ENCODE data around the gene ZAP70.
A peak's percentile ranks its signal among the peaks of the same experiment; 100 is the strongest.
"Not testable (repeated sequence)": the region's sequence is repeated elsewhere in the genome, so short reads cannot be mapped to it uniquely, and the experiment has no call there.

ZAP70 gene

DNA sequence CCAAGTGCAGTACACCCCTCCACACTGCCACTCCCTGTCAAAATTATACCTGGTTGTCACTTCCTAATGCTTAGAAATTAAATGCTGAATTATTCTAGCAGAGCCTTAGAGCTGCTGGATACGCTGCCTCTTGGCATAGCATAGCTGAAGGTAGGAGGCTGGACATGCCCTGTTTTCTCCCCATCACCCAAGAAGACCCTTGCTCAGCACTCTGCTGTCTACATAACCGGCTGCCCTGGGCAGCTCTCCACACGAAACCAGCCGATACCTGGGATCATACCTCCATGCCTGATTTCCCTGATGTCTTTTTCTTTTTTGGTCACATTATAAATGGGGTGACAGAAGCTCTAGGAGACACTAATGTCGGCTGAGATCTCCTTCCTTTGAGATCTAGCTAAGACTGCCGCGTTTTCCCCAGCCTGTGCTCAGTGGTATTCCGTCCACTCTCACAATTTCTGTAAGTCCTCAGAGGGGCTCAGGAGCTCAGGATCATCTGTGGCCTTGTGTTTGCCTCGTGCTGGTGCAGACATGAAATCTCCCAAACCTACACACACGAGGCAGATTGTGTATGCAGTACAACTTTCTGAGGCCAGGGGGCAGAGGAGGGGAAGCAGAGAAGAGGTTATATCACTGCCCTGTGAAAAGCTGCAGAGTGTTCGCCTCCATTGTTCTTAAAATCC, 13.5 kb upstream of the ZAP70 start:
- peak; percentile 79 for DNase-seq

GRCh38 chr2:97701186-97701585, 12.2 kb upstream of the ZAP70 start:
- no peak for DNase-seq

DNA sequence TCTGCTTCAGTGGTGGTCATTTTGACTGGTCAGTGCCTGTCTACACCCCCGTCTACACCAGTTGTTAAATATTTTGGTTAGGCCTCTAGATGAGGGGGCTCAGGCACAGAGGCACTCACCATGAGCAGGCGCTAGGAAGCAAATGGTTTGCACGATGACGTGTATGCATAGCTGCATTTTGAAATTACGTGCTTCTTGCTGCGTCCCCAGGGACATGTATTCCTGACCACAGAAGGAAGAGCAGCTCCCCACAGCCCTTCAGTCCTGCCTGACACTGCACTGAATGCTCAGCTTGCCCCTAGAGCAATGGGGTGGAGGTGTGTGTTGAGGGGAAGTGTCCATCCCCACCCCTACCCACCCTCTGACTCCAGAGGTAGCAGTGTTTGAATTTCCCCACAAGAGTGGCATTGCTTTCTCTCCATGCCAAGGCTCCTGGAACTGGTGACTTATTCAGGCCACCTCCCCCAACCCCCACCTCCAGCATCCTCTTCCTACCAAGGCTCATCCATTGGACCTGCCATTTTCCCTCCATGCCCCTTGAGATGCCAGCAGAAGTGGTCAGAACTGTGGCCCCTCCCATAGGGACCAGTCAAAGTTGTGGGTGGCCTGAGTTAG, 11.4 kb upstream of the ZAP70 start:
- DNase-seq, result no peak

DNA sequence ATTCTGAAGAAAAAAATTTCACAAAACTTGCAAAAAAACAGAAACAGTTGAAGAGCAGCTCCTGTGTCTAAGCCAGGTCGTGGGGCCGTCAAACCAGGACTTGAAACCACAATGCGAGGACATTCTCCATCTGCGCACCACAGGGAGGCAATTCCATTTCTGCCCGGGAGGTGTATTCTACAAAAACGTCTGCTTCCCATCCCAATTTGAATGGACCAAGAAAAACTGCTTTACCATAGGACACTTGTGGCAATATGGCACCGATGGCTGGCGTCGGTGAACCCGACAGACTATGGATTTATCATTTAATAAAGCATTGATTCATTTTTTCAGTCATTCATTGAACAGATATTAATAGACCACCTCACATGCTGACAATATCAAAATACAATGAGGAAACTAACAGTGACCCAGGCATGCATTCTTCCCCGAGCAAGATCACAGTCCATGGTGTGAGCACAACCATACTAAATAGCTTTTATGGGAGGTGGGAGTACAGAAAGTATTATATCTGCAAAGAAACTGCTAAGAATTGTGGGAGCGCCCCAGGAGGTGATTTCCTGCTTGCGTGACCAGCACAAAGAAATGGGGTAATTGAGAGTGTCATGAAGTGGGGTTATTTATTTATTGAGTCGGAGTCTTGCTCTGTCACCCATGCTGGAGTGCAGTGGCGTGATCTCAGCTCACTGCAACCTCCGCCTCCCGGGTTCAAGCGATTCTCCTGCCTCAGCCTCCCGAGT, 10.5 kb upstream of the ZAP70 start:
- no peak for DNase-seq

DNA sequence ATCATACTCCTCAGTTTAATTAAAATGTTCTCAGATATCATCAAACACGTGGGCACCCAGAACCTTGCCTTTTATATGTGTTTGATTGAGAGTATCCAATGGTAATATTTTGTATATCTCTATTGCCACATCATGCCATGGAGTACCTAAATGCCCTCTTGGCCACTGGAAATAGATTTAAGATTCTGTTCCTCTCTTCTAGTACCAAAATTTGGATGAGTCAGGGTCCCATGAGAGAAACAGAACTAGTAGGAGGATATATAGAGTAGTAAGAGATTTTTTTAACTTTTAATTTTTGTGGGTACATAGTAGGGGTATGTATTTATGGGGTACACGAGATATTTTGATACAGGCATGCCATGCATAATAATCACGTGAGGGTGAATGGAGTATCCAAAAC, 9.6 kb upstream of the ZAP70 start:
- no peak for DNase-seq

- DNase-seq, result no peak
Measured at GRCh38 chr2:97704989-97705388, 8.4 kb upstream of the ZAP70 start.

GRCh38 chr2:97706112-97706511, 7.3 kb upstream of the ZAP70 start:
- no peak for DNase-seq

GRCh38 chr2:97706708-97707345, 6.5 kb upstream of the ZAP70 start:
- no peak for DNase-seq

DNA sequence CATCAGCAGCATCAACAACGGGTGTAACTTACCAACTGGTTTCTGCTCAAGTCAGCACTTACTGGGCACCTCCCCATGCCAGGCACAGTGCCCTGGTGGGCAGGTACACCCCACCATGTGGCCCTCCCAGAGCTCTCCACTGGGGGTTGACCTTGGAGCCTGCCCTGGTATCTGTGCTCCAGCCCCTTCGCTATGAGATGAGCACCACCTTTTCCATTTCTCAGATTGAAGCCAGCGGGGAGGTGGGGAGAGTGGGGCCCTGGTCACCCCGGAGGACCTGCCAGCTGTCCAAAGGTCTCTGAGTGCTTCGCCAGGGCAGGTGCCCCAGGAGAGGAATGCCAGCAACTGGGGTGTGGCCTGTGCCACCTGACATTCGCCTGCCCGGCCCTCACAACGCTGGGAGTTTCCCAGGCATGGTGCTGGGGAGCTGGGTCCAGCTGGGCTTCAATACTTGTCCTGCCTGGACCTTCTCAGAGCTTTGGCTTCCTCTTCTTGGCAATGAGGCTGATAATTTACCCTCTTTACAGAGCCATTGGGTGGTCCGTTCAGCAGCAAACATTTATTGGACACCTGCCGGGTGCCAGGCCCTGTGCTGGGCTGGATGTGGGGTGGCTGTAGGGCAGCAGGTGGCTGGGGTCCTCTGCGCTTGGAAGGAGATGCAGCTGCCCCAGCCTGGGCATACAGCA, 5.9 kb upstream of the ZAP70 start:
- no peak for DNase-seq

DNA sequence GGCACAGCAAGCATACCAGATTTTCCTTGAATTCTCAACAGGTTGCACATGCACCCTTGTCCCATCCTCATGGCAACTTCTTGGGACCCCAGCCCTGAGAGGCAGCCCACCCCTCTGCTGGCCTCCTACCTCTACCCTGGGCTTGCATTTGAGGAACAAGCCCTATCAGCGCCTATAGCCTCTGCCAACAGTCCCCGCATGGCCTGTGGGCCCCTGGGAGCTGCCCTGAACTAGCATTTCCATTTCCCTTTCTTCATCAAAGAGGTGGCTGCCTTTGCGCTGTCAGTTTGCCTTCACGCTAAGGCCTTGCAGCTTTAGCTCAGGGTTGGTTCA, 5.4 kb upstream of the ZAP70 start:
- no peak for DNase-seq

- DNase-seq, result no peak
Measured at GRCh38 chr2:97708608-97709007, 4.8 kb upstream of the ZAP70 start.

DNA sequence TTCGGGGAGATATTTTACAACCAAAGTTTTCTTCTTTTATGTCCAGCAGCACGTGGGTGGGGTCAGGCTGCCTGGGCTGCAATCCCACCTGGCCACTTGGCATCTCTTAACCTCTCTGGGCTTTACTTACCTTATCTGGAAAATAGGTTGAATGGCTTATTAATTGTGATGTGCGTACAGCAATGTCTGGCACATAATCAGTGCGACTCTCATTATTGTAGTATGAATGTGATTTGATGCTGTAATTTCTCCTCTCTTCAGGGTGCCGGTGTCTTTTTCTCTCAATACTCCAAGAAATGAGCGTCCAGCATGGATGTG, 2.0 kb upstream of the ZAP70 start:
- no peak for DNase-seq

- not testable (repeated sequence) for DNase-seq
Measured at GRCh38 chr2:97712175-97712574, 1.2 kb upstream of the ZAP70 start.

GRCh38 chr2:97712693-97713295, 582 bp upstream of the ZAP70 start:
- DNase-seq, result peak; percentile 62

GRCh38 chr2:97714084-97714949, 941 bp downstream of the ZAP70 start:
- peak; percentile 56 for DNase-seq

- DNase-seq, result no peak
Measured at GRCh38 chr2:97714950-97715652, 1.7 kb downstream of the ZAP70 start.

DNA sequence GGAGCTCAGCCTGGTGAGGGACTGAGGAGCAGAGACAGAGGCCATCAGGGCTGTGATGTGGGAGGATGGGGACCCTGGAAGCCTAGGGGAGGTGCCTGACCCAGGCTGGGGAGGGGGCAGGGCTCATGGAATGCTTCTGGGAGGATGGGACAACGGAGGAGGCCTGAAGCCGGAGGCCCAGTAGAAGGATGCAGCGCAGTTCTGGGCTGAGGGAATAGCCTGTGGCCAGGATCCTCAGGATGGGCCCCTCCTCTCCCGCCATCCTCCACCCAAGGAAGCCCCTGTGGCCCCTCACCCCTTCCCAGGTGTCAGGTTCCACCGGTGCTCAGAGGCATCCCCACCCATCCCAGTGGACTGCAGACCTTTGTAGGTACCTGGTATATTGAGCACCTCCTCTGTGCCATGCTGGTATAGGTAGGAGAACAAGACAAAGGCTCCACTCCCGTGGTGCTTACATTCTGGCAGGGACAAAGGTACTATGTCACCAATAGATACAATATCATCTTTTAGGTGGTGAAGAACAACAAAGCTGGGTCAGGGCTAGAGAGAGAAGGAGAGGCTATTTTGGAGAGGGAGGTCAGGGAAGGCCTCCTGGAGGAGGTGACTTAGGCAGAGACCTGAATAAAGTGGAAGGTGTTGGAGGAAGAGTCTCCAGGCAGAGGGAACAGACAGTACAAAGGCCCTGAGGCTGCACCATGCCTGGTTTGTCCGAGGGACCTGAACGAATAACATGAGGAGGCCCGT, 2.7 kb downstream of the ZAP70 start:
- DNase-seq, result no peak

DNA sequence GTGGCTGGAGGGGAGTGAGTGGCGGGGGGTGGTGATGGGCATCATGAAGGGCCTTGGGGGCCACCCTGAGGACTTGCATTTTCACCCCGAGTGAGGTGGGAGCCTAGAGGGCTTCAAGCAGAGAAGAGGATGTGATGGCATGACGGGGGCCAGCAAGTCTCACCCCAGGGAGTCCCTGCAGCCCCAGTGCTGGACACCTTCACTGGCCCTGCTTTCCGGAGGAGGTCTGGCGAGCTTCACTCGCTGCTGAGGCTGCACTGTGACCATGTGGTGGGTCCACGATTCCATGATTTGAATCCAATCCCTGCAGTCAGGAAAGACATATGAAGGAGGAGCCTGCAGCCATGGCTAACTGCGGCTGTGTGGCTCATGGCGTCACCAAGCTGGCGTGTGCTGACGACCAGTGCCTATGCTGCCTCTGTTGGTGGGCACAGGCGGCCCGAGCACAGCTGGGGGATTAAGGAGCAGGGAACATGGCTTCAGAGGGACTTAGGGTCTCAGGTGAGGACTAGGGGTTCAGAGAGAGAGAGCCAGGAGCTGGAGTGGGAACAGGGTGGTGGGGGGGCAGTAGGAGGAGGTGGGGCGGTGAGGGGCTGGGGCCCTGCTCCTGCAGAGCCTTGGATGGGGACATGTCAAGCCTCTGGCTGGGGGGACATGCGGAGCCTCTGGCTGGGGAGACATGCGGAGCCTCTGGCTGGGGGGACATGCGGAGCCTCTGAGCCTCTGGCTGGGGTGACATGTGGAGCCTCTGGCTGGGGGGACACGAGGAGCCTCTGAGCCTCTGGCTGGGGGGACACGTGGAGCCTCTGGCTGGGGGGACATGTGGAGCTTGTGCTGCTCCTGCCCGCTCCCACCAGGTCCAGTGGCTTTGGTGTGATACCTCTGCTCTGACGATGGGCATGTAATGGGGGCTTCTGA, 3.6 kb downstream of the ZAP70 start:
- no peak for DNase-seq

GRCh38 chr2:97717613-97717995, 4.2 kb downstream of the ZAP70 start:
- DNase-seq, result no peak

All from activated CD4-positive, alpha-beta T cell treated with anti-CD3 and anti-CD28 coated beads for 48 hours (primary cell).